Measurements from ENCODE around the gene NCK1. TPM values are rescaled to one million over a fixed set of nuclear protein-coding genes. Genes with fewer than 3 reads are reported as not detected.

Gene NCK1
- total RNA-seq, 2 experiments from 2014 or later: 31.9 to 34.7 TPM

- no peaks in the 10 kb centered on the region for H3K27me3 Mint-ChIP-seq
- POLR2A ChIA-PET: interaction anchor here (0.7 to 1.0 kb wide), 2 partner anchors 9 to 912 kb away, joined by 3 read pairs; no protein-coding TSS in a partner anchor
- CTCF ChIA-PET: interaction anchor here (0.8 kb wide), 1 partner anchor 232 kb away, joined by 3 read pairs; no protein-coding TSS in a partner anchor
- no peak for DNase-seq
- TF ChIP-seq, protein P1, sequence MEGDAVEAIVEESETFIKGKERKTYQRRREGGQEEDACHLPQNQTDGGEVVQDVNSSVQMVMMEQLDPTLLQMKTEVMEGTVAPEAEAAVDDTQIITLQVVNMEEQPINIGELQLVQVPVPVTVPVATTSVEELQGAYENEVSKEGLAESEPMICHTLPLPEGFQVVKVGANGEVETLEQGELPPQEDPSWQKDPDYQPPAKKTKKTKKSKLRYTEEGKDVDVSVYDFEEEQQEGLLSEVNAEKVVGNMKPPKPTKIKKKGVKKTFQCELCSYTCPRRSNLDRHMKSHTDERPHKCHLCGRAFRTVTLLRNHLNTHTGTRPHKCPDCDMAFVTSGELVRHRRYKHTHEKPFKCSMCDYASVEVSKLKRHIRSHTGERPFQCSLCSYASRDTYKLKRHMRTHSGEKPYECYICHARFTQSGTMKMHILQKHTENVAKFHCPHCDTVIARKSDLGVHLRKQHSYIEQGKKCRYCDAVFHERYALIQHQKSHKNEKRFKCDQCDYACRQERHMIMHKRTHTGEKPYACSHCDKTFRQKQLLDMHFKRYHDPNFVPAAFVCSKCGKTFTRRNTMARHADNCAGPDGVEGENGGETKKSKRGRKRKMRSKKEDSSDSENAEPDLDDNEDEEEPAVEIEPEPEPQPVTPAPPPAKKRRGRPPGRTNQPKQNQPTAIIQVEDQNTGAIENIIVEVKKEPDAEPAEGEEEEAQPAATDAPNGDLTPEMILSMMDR (IDR thresholded peaks at IDR 0.05): no peak
- no peak overlapping the region for H3K27ac Mint-ChIP-seq
- no peaks in the 10 kb centered on the region for H3K9me3 Mint-ChIP-seq
- no peaks in the 10 kb centered on the region for H3K36me3 Mint-ChIP-seq (ENCODE audit: low read depth)
- H3K4me1 Mint-ChIP-seq (ENCODE audit: low read depth): peaks cover 4% of the 10 kb centered on the region
- intact Hi-C loops (cut with micrococcal nuclease): no loop called here
- ATAC-seq: no peak
- no peak overlapping the region for H3K4me3 Mint-ChIP-seq
Measured at GRCh38 chr3:136989781-136990524, 127.9 kb downstream of the NCK1 start.

GRCh38 chr3:136990826-136991225, 128.8 kb downstream of the NCK1 start:
- no peaks in the 10 kb centered on the region for H3K9me3 Mint-ChIP-seq
- ATAC-seq: no peak
- no peak overlapping the region for H3K27ac Mint-ChIP-seq
- H3K4me3 Mint-ChIP-seq: no peak overlapping the region
- POLR2A ChIA-PET: no interaction called here
- intact Hi-C loops (cut with micrococcal nuclease): no loop called here
- DNase-seq: no peak
- peaks cover 5% of the 10 kb centered on the region for H3K4me1 Mint-ChIP-seq (ENCODE audit: low read depth)
- H3K27me3 Mint-ChIP-seq: no peaks in the 10 kb centered on the region
- TF ChIP-seq, protein P1 (IDR thresholded peaks at IDR 0.05): no peak
- no peaks in the 10 kb centered on the region for H3K36me3 Mint-ChIP-seq (ENCODE audit: low read depth)
- CTCF ChIA-PET: interaction anchor here (0.8 kb wide), 1 partner anchor 233 kb away, joined by 3 read pairs; no protein-coding TSS in a partner anchor

GRCh38 chr3:136992115-136992514, 130.1 kb downstream of the NCK1 start:
- POLR2A ChIA-PET: interaction anchor here (0.6 kb wide), 1 partner anchor 1212 kb away, joined by 3 read pairs; no protein-coding TSS in a partner anchor
- TF ChIP-seq, protein P1 (IDR thresholded peaks at IDR 0.05): no peak
- Mint-ChIP-seq H3K27me3 (no peaks in the 10 kb centered on the region), H3K27ac (no peak overlapping the region), H3K9me3 (no peaks in the 10 kb centered on the region), H3K4me1 (ENCODE audit: low read depth) (peaks cover 5% of the 10 kb centered on the region), H3K36me3 (ENCODE audit: low read depth) (no peaks in the 10 kb centered on the region), H3K4me3 (no peak overlapping the region)
- CTCF ChIA-PET: no interaction called here
- no peak for DNase-seq
- intact Hi-C loops (cut with micrococcal nuclease): no loop called here
- ATAC-seq: no peak

DNA sequence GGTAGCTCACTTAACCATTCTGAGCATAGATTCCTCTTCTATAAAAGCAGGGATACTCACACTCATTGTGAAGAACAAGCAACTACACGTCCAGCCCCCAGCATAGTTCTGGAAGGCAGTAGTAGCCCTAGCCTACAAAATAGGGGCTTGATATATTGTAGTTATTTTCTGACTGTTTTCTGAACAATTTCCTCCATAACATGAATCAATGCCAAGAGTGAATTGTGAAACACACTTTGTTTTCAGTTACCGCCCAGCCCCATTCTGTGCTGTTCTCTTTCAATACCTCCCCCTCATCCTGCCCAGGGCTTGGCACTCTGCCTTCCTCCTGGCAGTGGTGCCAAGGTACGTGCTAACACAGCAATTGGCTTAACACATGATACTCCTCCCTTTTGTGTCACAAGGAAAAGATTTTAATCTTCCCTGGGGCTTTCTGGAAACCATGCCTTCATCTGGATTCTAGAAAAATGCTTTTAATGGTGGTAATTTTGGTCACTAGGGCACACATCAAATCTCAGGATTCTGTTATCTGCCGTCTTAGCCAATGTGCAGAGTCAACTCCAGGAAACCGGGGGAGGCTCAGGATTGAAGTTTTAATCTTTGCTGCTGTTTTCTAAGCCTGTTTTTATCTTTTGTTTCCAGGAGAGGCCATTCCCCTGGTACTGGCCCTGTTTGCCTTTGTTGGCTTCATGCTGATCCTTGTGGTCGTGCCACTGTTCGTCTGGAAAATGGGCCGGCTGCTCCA, 132.9 kb downstream of the NCK1 start:
- intact Hi-C loops (cut with micrococcal nuclease): no loop called here
- H3K27ac Mint-ChIP-seq: no peak overlapping the region

More for the DNA sequence above, 132.9 kb downstream of the NCK1 start:
- Mint-ChIP-seq H3K4me1 (ENCODE audit: low read depth) (peaks cover 5% of the 10 kb centered on the region), H3K27me3 (no peaks in the 10 kb centered on the region), H3K9me3 (no peaks in the 10 kb centered on the region), H3K36me3 (ENCODE audit: low read depth) (no peaks in the 10 kb centered on the region), H3K4me3 (no peak overlapping the region)
- ATAC-seq: peak; percentile 27
- DNase-seq: peak; percentile 11
- TF ChIP-seq, protein P1 (IDR thresholded peaks at IDR 0.05): no peak
- ChIA-PET POLR2A (no interaction called here), CTCF (interaction anchor here (1.0 kb wide), 1 partner anchor 19 kb away, joined by 3 read pairs; no protein-coding TSS in a partner anchor)
